NCI-H510A treated with DMSO at 0.1 percent for 48 hours (cell line): ENCODE results near the gene KAT6B.
A peak's percentile ranks its signal among the peaks of the same experiment; 100 is the strongest.
"Not testable (repeated sequence)": the region's sequence is repeated elsewhere in the genome, so short reads cannot be mapped to it uniquely, and the experiment has no call there.

Source experiments
- DNase-seq: peaks from one replicate; lab custom pipeline; 2025; lab: John Stamatoyannopoulos, UW

The KAT6B gene

DNA sequence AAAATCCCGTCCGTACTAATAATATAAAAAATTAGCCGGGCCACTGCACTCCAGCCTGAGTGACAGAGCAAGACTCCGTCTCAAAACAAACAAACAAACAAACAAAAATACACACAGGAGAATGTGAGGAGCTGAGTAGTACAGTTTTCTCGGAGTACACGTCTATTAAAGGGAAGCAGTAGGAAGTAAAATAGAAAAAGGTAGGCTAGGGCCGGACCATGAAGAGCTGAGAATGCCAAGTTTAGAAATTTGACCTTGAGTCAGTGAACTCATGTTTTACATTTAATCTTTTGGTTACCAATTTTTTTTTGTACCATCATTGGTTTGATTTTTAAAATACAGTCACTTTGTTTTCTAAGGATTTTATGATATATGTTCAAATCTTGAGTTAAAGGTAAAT lies 64.1 kb downstream of the KAT6B start:
- DNase-seq: no peak

DNA sequence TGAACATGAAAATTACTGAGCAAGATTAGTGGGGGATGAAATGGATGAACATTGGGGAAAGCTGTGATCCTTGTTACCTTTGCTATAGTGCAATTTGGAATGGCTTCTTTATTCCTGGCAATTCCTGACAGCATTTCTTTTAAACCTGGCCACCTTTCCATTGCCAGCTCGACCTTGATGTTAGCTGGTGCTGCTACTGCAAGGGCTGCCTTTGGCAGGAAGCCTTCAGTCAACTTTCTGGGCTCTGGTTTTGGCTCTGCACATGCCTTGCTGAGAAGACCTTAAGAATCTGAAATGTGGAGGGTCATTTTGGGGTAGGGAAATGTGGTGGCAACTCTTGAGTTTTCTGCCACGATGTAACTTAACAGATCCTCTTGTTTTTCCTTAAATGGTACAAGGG lies 64.7 kb downstream of the KAT6B start:
- no peak for DNase-seq

DNA sequence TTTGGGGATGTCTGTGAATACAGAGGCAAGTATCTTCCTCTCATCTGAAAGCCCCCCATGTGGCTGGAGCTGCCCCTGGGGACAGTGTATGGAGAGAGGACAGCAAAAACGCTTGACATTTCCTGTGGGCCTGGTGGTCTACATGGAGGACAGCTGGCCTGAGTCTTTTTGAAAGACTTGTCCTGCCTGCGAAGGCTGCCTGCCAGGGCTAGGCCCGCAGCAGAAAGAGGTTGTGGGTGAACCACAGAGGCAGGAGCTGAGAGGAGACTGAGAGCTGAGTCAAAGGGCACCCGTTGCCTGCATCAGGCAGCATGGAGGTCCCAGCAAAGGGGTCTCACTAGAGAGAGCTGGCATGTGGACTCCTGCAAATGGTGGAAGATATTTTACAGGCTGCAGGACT lies 66.4 kb downstream of the KAT6B start:
- no peak for DNase-seq

DNA sequence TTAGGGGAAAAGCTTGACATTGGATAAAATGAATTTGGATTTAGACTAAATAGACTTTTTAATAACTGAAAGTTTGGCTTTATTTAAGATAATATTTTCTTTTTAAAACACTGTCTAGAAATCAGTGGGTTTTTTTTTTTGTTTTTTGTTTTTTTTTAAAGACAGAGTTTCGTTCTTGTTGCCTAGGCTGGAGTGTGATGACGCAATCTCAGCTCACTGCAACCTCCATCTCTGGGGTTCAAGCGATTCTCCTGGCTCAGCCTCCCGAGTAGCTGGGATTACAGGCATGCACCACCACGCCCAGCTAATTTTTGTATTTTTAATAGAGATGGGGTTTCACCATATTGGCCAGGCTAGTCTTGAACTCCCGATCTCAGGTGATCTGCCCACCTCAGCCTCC lies 66.9 kb downstream of the KAT6B start:
- not testable (repeated sequence) for DNase-seq

DNA sequence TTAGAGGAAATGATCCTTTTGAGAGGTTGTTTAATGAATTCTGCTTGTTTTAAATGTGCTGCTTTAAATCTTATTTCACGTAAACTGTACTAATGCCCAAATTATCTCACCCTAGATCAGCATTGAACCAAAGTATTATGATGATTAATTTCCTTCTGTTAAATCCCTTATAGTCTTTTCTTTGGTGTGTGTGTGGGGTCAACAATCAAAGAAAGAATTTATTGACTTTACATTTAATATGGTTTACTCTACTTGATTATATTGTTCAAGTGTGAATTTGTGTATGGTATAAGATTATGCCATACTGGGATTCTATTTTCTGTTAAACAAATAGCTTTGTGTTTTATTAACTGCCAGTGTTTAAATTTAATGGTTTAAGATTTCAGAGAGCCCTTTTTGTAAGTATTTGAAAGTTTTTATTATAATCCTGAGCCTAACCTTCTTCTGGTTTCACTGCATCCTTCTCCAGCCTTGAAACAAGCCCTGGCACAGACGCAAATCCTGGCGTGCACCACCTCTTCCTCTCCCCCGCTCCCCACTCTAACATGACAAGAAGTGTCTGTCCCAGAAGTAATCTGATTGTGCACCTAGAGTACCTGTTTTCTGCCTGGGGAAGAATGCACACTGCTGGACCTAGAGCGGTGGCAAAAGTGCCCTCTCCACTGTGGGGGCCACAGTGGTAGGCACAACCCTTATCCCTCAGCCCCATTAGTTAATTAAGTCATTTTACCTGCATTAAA lies 70.6 kb downstream of the KAT6B start:
- no peak for DNase-seq

DNA sequence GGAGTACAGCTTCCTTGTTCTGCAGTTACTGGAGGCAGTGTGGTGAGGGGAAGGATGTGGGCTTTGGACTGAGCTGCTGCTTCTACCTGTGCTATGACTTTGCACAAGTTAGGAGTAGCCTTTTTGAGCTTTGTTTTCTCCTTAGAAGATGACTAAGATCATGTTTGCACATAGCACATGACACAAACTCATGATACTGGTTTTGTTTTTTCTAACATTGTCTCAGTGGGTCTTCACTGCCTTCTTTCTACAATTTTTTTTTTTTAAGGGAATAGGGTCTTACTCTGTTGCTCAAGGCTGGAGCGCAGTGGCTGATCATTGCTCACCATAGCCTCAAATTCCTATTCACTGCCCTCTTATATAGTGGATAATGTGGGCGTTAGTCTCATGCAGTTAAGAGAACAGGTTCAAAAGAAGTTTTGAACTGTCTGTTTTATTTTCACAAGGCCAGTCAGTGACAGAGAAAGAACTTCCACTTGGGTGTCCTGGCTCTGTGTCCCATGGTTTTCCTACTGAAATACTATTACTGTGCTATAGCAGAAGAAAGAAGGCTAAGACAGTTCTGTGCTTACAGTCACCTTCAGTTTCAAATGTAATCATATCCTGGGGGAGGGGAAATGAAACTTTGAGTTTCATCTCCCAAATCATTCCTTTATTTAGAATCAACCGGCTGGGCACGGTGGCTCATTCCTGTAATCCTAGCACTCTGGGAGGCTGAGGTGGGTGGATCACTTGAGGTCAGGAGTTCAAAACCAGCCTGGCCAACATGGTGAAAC lies 72.0 kb downstream of the KAT6B start:
- no peak for DNase-seq

DNA sequence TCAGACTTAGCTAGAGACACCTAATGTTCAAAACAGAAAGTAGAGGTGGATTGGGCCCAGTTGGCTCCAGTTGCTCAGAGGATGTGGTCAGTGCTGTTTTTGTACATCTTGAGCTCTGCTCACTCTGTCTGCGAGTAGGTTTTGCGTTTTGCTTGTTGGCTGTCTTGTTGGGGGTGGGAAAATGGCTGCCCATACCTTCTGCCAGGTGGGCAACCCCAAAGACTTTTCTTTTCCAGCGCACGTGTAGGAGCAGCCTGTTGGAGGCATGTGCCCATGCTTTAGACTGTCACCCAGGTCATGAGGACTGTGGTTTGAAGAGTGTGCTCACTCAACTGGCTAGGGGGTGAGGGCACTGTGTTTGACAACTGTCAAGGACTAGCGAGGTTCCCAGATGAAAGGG lies 73.9 kb downstream of the KAT6B start:
- DNase-seq: no peak

DNA sequence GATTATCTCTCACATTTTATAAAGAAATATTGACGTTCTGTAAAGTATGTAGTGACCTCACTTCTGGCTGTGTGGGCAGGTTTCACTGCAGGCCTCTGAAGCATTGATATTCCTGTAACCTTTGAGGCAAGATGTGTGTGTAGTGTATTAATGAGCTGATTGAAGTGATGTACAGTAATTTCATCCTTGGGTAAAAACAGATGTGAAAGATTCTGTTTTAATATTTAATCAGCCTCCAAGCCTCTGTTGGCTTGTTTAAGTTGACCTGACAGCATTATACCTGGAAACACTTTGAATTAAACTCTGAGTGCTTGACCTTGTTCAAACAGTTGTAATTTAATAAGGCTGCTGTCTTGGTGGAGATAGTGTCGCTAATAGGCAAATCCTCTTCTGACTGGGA lies 74.9 kb downstream of the KAT6B start:
- DNase-seq: peak; percentile 70

DNA sequence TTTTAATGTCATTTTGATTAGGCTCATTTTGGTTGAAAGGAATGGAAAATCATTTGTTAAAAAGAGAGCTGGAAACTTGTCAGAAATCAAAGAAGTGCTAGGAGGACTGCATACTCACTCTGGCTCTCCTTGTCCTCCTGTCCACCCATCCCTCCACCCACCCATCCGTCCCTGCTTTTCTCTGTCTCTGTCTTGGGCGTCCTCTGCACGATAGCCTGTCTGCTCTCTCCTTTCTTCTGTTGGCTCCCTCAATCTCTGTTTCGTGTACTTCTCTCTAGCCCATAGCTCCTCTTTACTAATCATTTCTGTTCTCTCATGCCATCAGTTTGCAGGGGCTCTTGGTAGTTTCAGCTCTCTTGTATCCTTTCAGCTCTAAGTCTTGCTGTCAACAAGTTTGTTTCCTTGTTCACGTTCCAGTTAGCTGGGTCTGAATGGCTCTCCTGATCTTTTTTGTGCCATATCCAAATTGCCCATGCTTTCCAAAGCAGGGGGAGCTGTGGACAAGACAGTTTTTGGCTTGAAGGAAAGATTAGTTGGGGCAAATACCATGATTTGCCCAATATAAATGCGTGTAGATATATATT lies 75.6 kb downstream of the KAT6B start:
- no peak for DNase-seq

DNA sequence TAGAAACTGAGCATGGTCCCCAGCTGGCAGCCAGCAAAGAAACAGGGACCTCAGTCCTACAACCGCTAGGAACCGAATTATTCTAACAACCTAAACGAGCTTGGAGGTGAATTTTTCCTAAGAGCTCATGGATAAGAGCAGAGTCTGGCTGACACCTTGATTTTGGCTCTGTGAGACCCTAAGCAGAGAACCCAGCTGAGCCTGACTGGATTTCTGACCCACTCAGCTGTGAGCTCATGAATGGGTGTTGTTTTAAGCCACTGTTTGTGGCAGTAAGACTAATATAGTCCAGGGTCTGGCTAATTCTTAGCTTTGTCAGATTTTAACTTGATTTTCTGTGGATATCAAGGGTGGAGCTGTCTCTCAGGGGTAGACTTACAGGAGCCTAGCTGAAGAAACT lies 77.1 kb downstream of the KAT6B start:
- no peak for DNase-seq

DNA sequence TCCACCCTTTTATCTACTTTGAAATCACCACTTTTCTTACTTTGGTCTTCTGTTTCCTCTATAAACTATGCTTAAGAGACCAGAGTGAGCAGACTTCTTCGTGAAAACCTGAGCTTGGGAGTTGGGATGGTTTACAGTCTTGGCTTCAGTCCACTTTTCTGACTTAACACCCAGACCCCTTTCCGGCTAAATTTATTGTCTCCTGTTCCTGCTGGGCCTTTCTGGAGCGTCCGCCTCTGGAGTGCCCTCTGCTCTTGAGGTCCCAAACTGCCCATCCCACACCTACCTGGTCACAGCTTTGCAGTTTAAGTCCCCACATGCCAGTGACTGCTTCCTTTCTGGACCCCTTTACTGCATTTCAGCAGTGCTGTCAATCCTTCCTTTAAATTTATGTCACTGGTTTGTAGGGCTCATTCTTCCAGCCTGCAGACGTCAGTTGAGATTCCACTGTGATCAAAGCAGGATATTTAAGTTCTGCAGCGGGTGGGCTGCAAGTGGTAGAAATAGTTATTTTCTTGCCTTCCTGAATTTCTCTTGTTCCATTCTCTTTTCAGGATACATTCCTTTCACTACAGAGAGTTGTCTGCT lies 80.3 kb downstream of the KAT6B start:
- DNase-seq: no peak

DNA sequence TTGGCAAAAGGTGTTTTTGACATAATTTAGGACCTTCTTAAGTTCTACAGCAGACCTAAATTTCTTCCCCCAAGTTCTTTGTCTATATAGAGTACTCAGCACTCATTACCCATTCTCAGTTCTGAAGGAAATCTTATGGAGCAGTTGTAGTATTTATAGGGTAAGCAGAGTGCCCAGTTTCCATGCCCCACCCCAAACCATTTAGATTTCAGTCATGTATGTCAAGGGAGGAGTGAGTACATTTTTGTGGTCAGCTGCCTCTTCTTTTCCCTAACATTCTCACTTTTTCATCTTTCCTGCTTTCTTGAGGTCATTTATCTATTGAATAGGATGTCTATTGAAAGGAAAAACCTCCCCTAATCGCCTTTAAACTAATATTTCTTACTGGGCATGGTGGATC lies 83.3 kb downstream of the KAT6B start:
- no peak for DNase-seq

DNA sequence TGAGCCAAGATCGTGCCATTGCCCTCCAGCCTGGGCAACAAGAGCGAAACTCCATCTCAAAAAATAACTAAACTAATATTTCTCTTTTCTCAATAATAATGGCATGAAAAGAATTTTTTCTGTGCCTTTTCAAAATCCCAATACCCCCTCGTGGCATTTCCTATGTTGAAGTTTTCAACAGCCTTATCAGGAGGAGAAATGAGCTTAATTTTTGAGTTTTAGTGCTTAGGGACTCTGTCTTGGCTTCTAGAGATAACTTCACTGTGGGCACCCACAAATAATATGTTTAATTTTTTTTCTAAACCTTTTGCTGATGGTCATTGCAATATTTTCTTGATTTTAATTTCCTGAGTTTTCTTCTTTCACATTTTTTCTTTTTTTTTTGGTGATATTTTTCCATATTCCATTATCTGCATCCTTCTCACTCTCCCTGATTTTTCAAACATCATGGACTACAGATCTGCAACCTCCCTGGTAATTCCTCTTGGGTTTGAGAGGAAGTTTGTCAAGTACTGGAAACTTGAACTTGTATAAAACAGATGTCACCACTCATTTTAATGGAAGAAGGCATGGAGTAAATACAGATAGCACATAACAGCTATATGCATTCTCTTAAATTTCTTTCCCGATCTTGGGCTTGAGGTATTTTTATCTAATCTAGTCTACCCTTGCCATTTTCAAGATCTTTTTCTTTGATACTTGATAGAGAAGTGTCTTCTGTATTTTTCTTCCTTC lies 84.0 kb downstream of the KAT6B start:
- no peak for DNase-seq

DNA sequence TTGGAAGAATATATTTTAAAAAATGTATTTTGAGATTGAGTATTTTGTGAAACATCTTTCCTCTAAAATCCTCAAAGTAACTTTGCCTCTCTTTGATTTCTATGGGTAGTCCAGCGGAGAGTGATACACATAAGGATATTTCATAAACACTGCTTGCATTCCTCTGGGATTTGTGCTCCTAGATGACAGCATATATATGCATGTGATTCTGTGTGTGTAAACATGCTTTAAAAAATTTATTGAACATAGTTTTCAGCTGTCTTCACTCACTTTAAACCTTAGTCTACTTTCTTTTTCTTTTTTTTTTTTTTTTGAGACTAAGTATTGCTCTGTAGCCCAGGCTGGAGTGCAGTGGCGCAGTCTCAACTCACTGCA lies 84.6 kb downstream of the KAT6B start:
- DNase-seq: no peak

DNA sequence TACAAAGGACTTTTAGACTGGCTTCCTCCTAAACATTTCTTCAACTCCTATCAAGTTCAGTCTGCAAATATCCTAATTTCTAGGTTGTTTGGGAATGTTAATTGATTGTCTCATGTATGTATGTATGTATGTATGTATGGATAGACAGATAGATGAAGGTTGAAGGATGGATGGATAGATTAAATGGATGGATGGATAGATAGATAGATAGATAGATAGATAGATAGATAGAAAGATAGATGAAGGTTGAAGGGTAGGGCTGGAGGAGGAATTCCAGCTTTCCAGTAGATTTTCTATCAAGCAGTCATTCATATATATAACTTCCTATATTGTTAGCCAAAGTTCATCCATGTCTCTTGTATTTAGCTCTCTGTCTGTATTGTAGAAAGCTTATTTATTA lies 85.8 kb downstream of the KAT6B start:
- no peak for DNase-seq

DNA sequence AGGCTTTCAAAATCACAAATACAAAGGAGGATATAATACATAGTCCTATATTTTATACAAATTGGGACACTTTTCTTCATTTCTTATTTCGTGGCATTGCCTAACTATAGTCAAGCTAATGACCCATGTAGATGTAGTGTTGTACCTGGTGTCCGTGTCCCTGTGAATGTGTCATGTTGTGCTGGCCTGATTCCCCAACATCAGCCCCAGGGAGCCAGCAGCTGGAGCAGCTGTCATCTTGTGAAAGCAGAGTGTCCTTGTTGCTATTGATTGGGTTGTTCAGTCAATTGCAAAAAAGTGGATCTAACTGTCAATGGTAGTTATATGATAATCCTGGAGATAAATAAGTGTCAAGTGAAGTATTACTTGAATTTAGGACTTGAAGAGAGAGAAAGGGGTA lies 86.3 kb downstream of the KAT6B start:
- no peak for DNase-seq

DNA sequence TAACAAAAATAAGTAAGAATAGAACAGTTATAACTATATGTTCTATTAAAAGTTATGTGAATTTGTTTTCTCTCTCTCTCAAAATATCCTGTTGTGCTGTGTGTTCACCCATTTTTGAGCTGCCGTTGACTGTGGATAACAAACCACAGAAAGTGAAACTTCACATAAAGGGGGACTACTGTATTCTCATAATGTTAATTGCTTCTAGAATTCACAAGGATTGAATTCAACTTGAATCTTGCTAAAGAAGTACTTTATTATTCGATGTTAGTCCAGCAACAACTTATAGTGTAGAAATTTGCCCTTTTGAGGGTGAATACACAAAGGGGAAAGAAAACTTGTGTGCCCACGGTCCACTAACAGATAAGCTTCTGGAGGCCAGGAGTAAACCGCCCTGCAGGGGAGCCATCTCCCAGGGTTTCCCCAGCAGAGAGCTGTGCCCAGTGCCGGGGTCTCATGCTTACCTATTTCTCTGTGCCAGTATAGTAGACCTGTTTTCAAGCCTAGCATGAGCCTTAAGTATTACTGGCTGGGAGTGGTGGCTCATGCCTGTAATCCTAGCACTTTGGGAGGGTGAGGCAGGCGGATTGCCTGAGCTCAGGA lies 87.1 kb downstream of the KAT6B start:
- DNase-seq: no peak

DNA sequence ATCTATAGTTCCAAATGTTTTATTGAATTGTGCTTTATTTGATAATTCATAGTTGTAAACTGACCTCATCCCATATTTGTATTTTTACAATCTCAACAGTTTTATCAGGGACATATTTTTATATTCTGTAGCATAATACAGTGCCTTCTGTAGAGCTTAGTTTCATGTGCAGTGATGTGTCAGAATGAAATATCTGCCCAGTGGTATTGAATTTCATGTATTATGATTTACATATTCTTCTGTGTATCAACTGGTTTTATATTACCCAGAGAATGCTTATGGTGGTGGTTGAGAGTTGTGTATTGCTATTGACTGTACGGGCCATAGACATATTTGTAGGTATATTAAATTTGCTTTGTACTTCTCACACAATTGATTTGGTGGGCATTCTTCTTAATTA lies 89.9 kb downstream of the KAT6B start:
- DNase-seq: no peak

DNA sequence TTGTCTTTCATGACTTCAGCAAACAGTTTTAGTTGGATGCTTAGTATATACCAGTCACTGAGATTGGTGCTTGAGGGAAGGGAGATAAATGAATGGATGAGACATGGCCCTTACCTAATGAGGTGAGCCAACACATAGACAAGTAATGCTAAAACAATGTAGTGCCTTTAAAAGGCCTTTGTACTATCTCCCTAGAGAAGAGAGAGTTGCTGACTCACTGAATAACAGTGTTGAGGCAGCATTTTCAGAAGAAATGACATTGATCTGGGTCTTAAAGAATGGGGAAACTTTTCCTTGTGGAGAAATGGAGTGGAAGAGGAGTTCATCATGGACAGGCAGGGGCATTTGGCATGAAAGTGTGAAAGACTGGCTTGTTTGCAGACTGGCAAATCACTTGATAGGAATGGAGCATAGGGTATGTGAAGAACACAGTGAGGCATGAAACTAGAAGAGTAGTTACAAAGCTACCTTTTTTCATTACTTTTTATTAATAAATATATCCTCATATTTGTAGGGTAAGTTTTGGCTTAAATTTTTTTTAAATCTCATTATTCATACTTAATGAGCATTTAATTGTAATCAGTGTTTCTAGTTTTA lies 91.2 kb downstream of the KAT6B start:
- no peak for DNase-seq

DNA sequence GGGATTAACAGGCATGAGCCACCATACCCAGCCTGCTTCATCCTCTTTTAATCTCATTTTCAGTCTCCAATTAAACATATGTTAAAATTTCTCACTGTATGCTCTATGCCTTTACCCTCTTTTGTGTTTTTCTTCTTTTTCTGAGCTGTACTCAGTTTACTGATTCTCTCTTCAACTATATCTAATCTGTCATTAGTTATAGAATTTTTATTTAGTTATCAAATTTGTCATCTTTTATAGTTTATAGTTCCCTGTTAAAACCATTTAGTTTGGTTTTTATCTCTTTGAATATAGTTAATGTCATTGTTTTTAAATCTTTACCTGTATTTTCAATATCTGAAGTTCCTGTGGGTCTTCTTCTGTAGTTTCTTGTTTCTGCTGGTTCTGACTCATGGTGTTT lies 93.3 kb downstream of the KAT6B start:
- DNase-seq: no peak

DNA sequence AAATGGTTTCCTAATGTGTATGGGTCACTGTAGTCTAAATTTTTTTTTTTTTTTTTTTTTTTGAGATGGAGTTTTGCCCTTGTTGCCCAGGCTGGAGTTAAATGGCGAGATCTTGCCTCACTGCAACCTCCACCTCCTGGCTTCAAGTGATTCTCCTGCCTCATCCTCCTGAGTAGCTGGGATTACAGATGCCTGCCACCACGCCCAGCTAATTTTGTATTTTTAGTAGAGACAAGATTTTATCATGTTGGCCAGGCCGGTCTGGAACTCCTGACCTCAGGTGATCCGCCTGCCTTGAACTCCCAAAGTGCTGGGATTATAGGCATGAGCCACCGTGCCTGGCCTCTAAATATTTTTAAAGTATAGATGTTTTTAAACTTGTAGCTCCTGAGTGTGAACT lies 94.7 kb downstream of the KAT6B start:
- DNase-seq: not testable (repeated sequence)

DNA sequence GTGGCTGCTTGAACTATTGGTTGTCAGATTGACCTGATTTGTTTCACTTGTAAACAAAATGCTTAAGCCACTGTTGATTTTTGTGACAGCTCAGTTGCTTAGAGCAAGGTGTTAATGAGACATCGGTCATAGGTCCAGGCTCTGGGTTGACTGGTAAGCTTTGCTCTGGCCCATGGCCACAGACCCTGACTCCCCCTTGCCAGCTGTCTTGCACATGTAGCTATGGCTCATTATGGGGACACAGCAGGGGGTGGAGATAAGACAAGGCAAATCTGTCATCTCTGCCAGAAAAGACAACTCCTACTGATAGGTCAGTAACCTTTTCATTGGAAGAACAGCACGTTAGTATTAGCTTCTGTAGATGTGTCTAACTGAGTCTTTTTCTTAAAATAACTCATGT lies 95.3 kb downstream of the KAT6B start:
- no peak for DNase-seq
